ENCODE results near the gene PLK5.

PLK5 gene

DNA sequence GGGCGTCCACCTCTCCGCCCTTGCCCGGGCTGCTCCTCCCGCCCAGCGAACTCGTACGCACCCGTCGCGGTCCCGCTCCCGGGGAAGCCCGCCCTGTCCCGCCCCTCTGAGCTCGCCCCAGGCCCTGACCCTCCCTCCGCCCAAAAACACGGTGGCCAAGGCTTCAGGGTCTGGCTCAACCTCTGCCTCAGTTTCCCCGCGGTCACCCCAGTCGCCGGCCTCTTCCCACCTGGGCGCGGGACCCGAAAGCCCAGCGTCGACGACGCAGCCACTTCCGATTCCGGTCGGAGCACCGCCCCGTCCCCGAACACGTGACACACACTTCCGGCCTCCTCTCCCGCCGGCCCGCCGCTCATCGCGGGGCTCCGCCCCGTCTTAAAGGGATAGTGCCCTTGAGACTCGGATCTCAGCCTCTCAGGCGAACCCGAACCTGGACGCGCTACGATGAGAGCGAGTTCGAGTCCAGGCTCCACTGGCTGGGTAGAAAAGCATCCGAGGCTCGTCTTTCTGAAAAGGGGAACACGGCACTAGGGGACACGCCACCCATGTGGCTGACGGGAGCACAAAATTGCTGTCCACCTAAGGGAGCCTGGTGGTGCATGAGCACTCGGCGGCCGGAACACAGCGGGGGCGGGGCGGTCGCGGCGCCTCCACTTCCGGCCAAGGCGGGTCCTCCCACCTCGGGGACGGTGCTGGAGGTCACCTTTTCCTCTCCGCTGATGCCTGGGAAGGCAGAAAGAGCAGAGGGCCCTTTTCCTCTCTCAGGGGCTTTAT, 44.8 kb upstream of the PLK5 start, which contains the start of gene C19orf25:
Gene C19orf25, minus strand, starts transcription at position 282 of the 774 bp plus-strand sequence. CDS start 312 bp downstream, outside the sequence.
- H3K4me3 ChIP-seq (ENCODE audit: low read length, poor library complexity, severe bottlenecking), result peak within 1 kb of the TSS; percentile 75
- H4K20me1 ChIP-seq (ENCODE audit: insufficient read depth, low read length, poor library complexity, severe bottlenecking), result peaks cover 18% of the 10 kb centered on the region
- H3F3A ChIP-seq (ENCODE audit: low read depth), result no peaks in the 10 kb centered on the region
- H3K36me3 ChIP-seq (ENCODE audit: insufficient read depth, low read length), result no peaks in the 10 kb centered on the region
- H3K9me2 ChIP-seq (replicated peaks; ENCODE audit: low read depth, low read length), result no peaks in the 10 kb centered on the region
- peak within 1 kb of the TSS; percentile 94 for H2AFZ ChIP-seq (ENCODE audit: low read length)
- H3K9me3 ChIP-seq (ENCODE audit: insufficient read depth, low read depth, low read length), result no peaks in the 10 kb centered on the region
- peaks cover 33% of the 10 kb centered on the region for H3K79me2 ChIP-seq (ENCODE audit: insufficient read depth, low read length)
- peak within 1 kb of the TSS; percentile 92 for H3K4me2 ChIP-seq (ENCODE audit: low read depth, low read length, poor library complexity, severe bottlenecking)
- TF ChIP-seq, protein P1, sequence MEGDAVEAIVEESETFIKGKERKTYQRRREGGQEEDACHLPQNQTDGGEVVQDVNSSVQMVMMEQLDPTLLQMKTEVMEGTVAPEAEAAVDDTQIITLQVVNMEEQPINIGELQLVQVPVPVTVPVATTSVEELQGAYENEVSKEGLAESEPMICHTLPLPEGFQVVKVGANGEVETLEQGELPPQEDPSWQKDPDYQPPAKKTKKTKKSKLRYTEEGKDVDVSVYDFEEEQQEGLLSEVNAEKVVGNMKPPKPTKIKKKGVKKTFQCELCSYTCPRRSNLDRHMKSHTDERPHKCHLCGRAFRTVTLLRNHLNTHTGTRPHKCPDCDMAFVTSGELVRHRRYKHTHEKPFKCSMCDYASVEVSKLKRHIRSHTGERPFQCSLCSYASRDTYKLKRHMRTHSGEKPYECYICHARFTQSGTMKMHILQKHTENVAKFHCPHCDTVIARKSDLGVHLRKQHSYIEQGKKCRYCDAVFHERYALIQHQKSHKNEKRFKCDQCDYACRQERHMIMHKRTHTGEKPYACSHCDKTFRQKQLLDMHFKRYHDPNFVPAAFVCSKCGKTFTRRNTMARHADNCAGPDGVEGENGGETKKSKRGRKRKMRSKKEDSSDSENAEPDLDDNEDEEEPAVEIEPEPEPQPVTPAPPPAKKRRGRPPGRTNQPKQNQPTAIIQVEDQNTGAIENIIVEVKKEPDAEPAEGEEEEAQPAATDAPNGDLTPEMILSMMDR (conservative IDR thresholded peaks at IDR 0.05; ENCODE audit: low read length), result no peak
- no peak for TF ChIP-seq EZH2phosphoT487 (IDR thresholded peaks at IDR 0.05; ENCODE audit: borderline replicate concordance)
- peaks cover 11% of the 10 kb centered on the region for H3K4me1 ChIP-seq (ENCODE audit: insufficient read depth, low read length, poor library complexity, severe bottlenecking)
- H3K27me3 ChIP-seq (ENCODE audit: insufficient read depth, low read length, poor library complexity, severe bottlenecking), result no peaks in the 10 kb centered on the region
- H3K9ac ChIP-seq (ENCODE audit: low read depth, low read length, poor library complexity, severe bottlenecking), result peak within 1 kb of the TSS; percentile 88

- Histone ChIP-seq H3K27me3 (ENCODE audit: insufficient read depth, low read length, poor library complexity, severe bottlenecking) (no peaks in the 10 kb centered on the region), H3K9me2 (replicated peaks; ENCODE audit: low read depth, low read length) (no peaks in the 10 kb centered on the region), H4K20me1 (ENCODE audit: insufficient read depth, low read length, poor library complexity, severe bottlenecking) (peaks cover 14% of the 10 kb centered on the region), H3K4me2 (ENCODE audit: low read depth, low read length, poor library complexity, severe bottlenecking) (no peak overlapping the region), H2AFZ (ENCODE audit: low read length) (no peak overlapping the region), H3K9ac (ENCODE audit: low read depth, low read length, poor library complexity, severe bottlenecking) (no peak overlapping the region), H3K4me3 (ENCODE audit: low read length, poor library complexity, severe bottlenecking) (no peak overlapping the region), H3K79me2 (ENCODE audit: insufficient read depth, low read length) (peaks cover 23% of the 10 kb centered on the region), H3K36me3 (ENCODE audit: insufficient read depth, low read length) (no peaks in the 10 kb centered on the region), H3K4me1 (ENCODE audit: insufficient read depth, low read length, poor library complexity, severe bottlenecking) (peaks cover 11% of the 10 kb centered on the region), H3K9me3 (ENCODE audit: insufficient read depth, low read depth, low read length) (no peaks in the 10 kb centered on the region), H3F3A (ENCODE audit: low read depth) (no peaks in the 10 kb centered on the region)
- TF ChIP-seq, protein P1 (conservative IDR thresholded peaks at IDR 0.05; ENCODE audit: low read length), result no peak
- no peak for TF ChIP-seq EZH2phosphoT487 (IDR thresholded peaks at IDR 0.05; ENCODE audit: borderline replicate concordance)
Measured at GRCh38 chr19:1481224-1481892, 42.5 kb upstream of the PLK5 start.

DNA sequence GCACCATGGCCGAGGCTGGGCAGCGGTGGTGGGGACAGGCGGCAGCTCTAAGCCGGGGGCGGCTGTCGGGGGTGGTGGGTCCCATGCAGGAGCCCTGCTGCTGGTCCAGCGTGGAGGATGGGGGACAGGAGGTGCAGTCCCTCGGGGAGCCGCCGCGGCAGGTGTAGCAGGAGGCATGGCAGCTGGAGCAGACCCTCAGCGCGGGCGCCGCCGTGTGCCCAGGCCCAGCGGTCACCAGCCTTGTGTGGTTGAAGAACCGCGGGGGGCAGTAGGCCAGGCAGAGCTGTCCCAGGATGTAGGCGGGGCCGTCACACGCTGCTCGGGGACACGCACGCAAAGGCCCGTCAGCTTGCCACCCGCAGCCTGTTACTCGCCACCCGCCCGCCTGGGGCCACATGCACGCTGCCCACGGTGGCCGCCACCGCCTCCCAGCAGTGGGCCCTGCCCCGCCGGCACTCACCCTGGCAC, 42.0 kb upstream of the PLK5 start:
- Histone ChIP-seq H3K4me2 (ENCODE audit: low read depth, low read length, poor library complexity, severe bottlenecking) (no peak overlapping the region), H3K9me3 (ENCODE audit: insufficient read depth, low read depth, low read length) (no peaks in the 10 kb centered on the region), H3K79me2 (ENCODE audit: insufficient read depth, low read length) (peaks cover 20% of the 10 kb centered on the region), H3K4me1 (ENCODE audit: insufficient read depth, low read length, poor library complexity, severe bottlenecking) (peaks cover 11% of the 10 kb centered on the region), H3K4me3 (ENCODE audit: low read length, poor library complexity, severe bottlenecking) (no peak overlapping the region), H4K20me1 (ENCODE audit: insufficient read depth, low read length, poor library complexity, severe bottlenecking) (peaks cover 11% of the 10 kb centered on the region), H3K9ac (ENCODE audit: low read depth, low read length, poor library complexity, severe bottlenecking) (no peak overlapping the region), H3K9me2 (replicated peaks; ENCODE audit: low read depth, low read length) (no peaks in the 10 kb centered on the region), H3K36me3 (ENCODE audit: insufficient read depth, low read length) (no peaks in the 10 kb centered on the region), H3F3A (ENCODE audit: low read depth) (no peaks in the 10 kb centered on the region), H3K27me3 (ENCODE audit: insufficient read depth, low read length, poor library complexity, severe bottlenecking) (no peaks in the 10 kb centered on the region), H2AFZ (ENCODE audit: low read length) (no peak overlapping the region)
- TF ChIP-seq, protein P1 (conservative IDR thresholded peaks at IDR 0.05; ENCODE audit: low read length), result no peak
- TF ChIP-seq EZH2phosphoT487 (IDR thresholded peaks at IDR 0.05; ENCODE audit: borderline replicate concordance), result no peak
